CD4-positive, alpha-beta memory T cell (primary cell): ENCODE results near the gene RBM4. TPM values are rescaled to one million over a fixed set of nuclear protein-coding genes. Genes with fewer than 3 reads are reported as not detected.

Experiments used
- CTCF ChIA-PET: fragments of 350-600 bp; sonication (Branson Sonifier 250); formaldehyde crosslinking; loops from one replicate; lab custom pipeline; 2021; ENCODE audit warnings: inconsistent platforms; ENCODE audit not compliant: partially characterized antibody; lab: Charles Lee
- POLR2A ChIA-PET: fragments of 350-600 bp; sonication (Branson Sonifier 250); formaldehyde crosslinking; loops from one replicate; lab custom pipeline; 2021; ENCODE audit not compliant: partially characterized antibody; lab: Charles Lee
- DNase-seq, 5 donors: peaks; one replicate each; pipeline versions ENCODE4 v3.0.0 to v3.0.0-alpha.2; 2020 to 2022; ENCODE audit warnings: mixed read lengths in 1 of 5
- H3K27ac ChIP-seq: one replicate; pipeline ENCODE4 v1.7.0; 2013; ENCODE audit warnings: low read depth, low read length
- H3K27me3 ChIP-seq: 2 replicates; pipeline ENCODE4 v1.7.0; 2013; ENCODE audit warnings: mild to moderate bottlenecking, low read length, moderate library complexity; ENCODE audit not compliant: insufficient read depth
- H3K36me3 ChIP-seq: 2 replicates; pipeline ENCODE4 v1.7.0; 2013; ENCODE audit warnings: mild to moderate bottlenecking, low read length, moderate library complexity; ENCODE audit not compliant: insufficient read depth
- H3K4me1 ChIP-seq: 2 replicates; pipeline ENCODE4 v1.7.0; 2013; ENCODE audit warnings: mild to moderate bottlenecking, low read length, moderate library complexity; ENCODE audit not compliant: insufficient read depth
- H3K4me3 ChIP-seq, 2 donors: one replicate each; pipeline ENCODE4 v1.7.0; 2013; ENCODE audit warnings: low read length in 2 of 2, mild to moderate bottlenecking in 1 of 2
- H3K9me3 ChIP-seq, 2 donors: one replicate each; pipeline ENCODE4 v1.7.0; 2013; ENCODE audit warnings: low read length in 2 of 2, control low read depth in 1 of 2; ENCODE audit not compliant: control insufficient read depth in 1 of 2
- H3K27ac Mint-ChIP-seq, 7 donors: one replicate each; pipeline ENCODE4 v1.8.0; 2020 to 2021; ENCODE audit warnings: mixed read lengths in 7 of 7, mild to moderate bottlenecking in 6 of 7, inconsistent platforms in 3 of 7, moderate library complexity in 3 of 7
- H3K27me3 Mint-ChIP-seq, 2 donors: one replicate each; pipeline ENCODE4 v1.8.0; 2020 to 2021; ENCODE audit warnings: mixed read lengths in 2 of 2
- H3K36me3 Mint-ChIP-seq, 2 donors: one replicate each; pipeline ENCODE4 v1.8.0; 2020 to 2021; ENCODE audit warnings: mixed read lengths in 2 of 2, inconsistent platforms in 1 of 2, mild to moderate bottlenecking in 1 of 2
- H3K4me1 Mint-ChIP-seq, 4 donors: one replicate each; pipeline ENCODE4 v1.8.0; 2020 to 2021; ENCODE audit warnings: mixed read lengths in 4 of 4, mild to moderate bottlenecking in 1 of 4
- H3K4me3 Mint-ChIP-seq, 8 donors: one replicate each; pipeline ENCODE4 v1.8.0; 2020 to 2021; ENCODE audit warnings: mixed read lengths in 8 of 8, mild to moderate bottlenecking in 7 of 8, moderate library complexity in 6 of 8, inconsistent platforms in 3 of 8
- H3K9me3 Mint-ChIP-seq, 8 donors: one replicate each; pipeline ENCODE4 v1.8.0; 2020 to 2021; ENCODE audit warnings: mixed read lengths in 8 of 8, mild to moderate bottlenecking in 5 of 8, inconsistent platforms in 3 of 8, moderate library complexity in 1 of 8
- intact Hi-C: fragments of 100-400 bp; cut with micrococcal nuclease; formaldehyde crosslinking; loops from one replicate; pipeline ENCODE4 v1.15.1; 2023
- polyA plus RNA-seq, 2 donors: library from polyadenylated mRNA; unstranded; fragments of 300-500 nt; fragmentation: Illumina TruSeq; gene quantifications; one replicate each; pipeline ENCODE4 v1.2.3, GENCODE V29; 2021
- total RNA-seq, 2 experiments: library from RNA; stranded (reverse); gene quantifications; one replicate each; pipeline ENCODE4 v1.2.3, GENCODE V29; 2021

RBM4 gene
- total and polyA plus RNA-seq, 4 experiments from 2014 or later = 183 to 231 (median 201) TPM

DNA sequence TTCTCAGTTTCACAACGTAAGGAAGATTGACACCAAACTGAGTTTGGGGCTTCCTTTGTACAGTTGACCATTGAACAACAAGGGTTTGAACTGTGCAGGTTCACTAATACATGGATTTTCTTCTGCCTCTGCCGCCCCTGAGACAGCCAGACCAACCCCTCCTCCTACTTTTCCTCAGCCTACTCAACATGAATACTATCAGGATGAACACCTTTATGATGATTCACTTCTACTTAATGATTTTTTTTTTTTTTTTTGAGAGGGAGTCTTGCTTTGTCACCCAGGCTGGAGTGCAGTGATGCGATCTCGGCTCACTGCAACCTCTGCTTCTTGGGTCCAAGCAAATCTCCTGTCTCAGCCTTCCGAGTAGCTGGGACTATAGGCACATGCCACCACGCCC, 14.6 kb downstream of the RBM4 start:
- Mint-ChIP-seq H3K9me3 (no peaks in the 10 kb centered on the region), H3K36me3 (peaks cover 15 to 49% of the 10 kb centered on the region in 2 donors), H3K4me3 (no peak overlapping the region), H3K4me1 (peaks cover 19 to 45% (median 32%) of the 10 kb centered on the region in 4 donors), H3K27me3 (no peaks in the 10 kb centered on the region), H3K27ac (peak overlapping the region in 6 of 7 donors; percentile 5 to 73 (median 58))
- DNase-seq = no peak
- Histone ChIP-seq H3K4me1 (peaks cover 16% of the 10 kb centered on the region), H3K36me3 (peaks cover 25% of the 10 kb centered on the region), H3K9me3 (no peaks in the 10 kb centered on the region), H3K27ac (no peak overlapping the region), H3K4me3 (no peak overlapping the region), H3K27me3 (no peaks in the 10 kb centered on the region)
- intact Hi-C loops = no loop called here
- CTCF ChIA-PET = interaction anchor here (0.7 kb wide), 1 partner anchor 10 kb away, joined by 3 read pairs; no protein-coding TSS in a partner anchor
- POLR2A ChIA-PET = interaction anchor here (1.2 to 3.2 kb wide), 6 partner anchors 9 to 36 kb away, joined by 3 to 19 read pairs (median 6); partner anchors contain the start of genes RBM14, RBM4 and RBM4B

DNA sequence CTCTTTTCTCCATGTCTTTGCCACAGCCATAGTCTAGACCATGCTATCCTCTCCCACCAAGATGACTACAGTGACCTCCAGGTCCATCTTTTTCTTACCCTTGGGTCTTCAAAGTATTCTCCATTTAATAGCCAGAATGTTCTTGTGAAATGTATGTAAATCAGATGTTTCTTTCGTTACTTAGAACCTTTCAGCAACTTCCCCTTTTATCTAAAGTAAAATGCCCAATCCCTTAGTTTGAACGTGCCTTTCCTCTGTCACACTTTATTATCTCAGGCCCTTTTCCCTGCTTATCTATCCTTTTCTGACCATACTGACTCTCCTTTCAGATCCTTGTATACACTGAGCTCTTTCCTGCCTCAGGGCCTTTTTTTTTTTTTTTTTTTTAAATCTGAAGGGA, 21.3 kb downstream of the RBM4 start:
- Mint-ChIP-seq H3K4me3 (no peak overlapping the region), H3K36me3 (peaks cover 21 to 39% of the 10 kb centered on the region in 2 donors), H3K4me1 (peaks cover 10 to 22% (median 12%) of the 10 kb centered on the region in 4 donors), H3K27ac (peak overlapping the region in 5 of 7 donors; percentile 3 to 74 (median 63)), H3K27me3 (no peaks in the 10 kb centered on the region), H3K9me3 (no peaks in the 10 kb centered on the region)
- Histone ChIP-seq H3K27me3 (no peaks in the 10 kb centered on the region), H3K27ac (no peak overlapping the region), H3K4me3 (no peak overlapping the region), H3K36me3 (peaks cover 21% of the 10 kb centered on the region), H3K9me3 (no peaks in the 10 kb centered on the region), H3K4me1 (no peaks in the 10 kb centered on the region)
- intact Hi-C loops = no loop called here
- ChIA-PET POLR2A (interaction anchor here (0.6 to 1.5 kb wide), 4 partner anchors 10 to 43 kb away, joined by 3 to 5 read pairs (median 4); partner anchors contain the start of genes RBM14 and RBM4), CTCF (interaction anchor here (0.7 to 0.9 kb wide), 5 partner anchors 13 to 463 kb away, joined by 3 to 5 read pairs (median 3); no protein-coding TSS in a partner anchor)
- no peak for DNase-seq

DNA sequence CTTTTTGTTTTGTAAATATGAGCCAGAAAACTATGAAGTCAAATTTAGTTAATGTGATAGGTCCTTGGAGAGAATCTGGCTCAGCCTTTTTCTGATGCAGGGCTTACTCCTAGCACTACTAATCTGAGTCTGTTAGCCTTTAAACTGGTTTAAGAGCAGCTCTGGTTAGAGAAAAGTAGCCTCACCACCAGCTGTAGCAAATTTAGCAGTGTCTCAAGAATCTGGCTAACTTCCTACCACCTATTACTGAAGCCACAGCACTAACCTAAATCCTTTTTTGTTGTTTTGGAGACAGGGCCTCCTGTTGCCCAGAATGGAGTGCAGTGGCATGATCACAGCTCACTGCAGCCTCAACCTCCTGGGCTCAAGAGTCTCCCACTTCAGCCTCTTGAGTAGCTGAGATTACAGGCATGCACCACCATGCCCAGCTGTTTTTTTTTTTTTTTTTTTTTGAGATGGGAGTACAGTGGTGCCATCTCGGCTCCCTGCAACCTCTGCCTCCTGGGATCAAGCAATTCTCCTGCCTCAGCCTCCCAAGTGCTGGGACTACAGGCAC, 25.3 kb downstream of the RBM4 start:
- Mint-ChIP-seq H3K4me3 (no peak overlapping the region), H3K27ac (peak overlapping the region in 2 of 7 donors; percentile 41 to 46), H3K27me3 (no peaks in the 10 kb centered on the region), H3K36me3 (peaks cover 30 to 62% of the 10 kb centered on the region in 2 donors), H3K9me3 (no peaks in the 10 kb centered on the region), H3K4me1 (peaks cover 19 to 34% (median 22%) of the 10 kb centered on the region in 4 donors)
- Histone ChIP-seq H3K4me3 (no peak overlapping the region), H3K4me1 (no peaks in the 10 kb centered on the region), H3K27ac (no peak overlapping the region), H3K27me3 (no peaks in the 10 kb centered on the region), H3K9me3 (no peaks in the 10 kb centered on the region), H3K36me3 (peaks cover 34% of the 10 kb centered on the region)
- POLR2A ChIA-PET = interaction anchor here (1.2 kb wide), 1 partner anchor 11 kb away, joined by 3 read pairs; no protein-coding TSS in a partner anchor
- intact Hi-C loops = no loop called here
- no peak for DNase-seq
- CTCF ChIA-PET = interaction anchor here (1.1 to 2.5 kb wide), 6 partner anchors 11 to 86 kb away, joined by 3 to 10 read pairs (median 4); partner anchors contain the start of genes RBM4 and RBM4B

DNA sequence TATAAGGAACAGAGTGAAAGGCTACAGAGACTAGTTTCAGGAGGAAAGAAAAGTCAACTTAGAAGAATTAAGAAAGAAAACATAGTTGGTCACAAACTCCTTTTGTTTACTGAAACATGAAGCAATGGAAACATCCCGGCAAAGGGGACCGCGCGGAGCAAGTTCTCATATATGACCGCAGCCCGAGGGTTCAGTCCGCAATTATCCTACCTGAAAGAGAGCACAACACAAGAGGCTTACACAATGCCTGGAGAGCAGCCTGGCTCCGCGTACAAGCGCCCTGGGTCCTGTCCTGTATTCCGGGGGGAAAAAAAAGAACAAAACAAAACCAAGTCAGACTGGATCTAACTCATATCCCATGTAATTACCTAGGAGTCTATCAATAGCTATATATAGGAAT, 26.9 kb downstream of the RBM4 start:
- Mint-ChIP-seq H3K36me3 (peaks cover 26 to 65% of the 10 kb centered on the region in 2 donors), H3K4me3 (no peak overlapping the region), H3K27me3 (no peaks in the 10 kb centered on the region), H3K9me3 (peaks cover 0 to 2% (median 0%) of the 10 kb centered on the region in 8 donors), H3K4me1 (peaks cover 22 to 36% (median 27%) of the 10 kb centered on the region in 4 donors), H3K27ac (peak overlapping the region in 4 of 7 donors; percentile 10 to 58 (median 55))
- ChIA-PET CTCF (interaction anchor here (1.3 to 2.5 kb wide), 2 partner anchors 48 to 88 kb away, joined by 3 to 10 read pairs; no protein-coding TSS in a partner anchor), POLR2A (interaction anchor here (0.9 kb wide), 1 partner anchor 11 kb away, joined by 3 read pairs; no protein-coding TSS in a partner anchor)
- H3K9me3 ChIP-seq = no peaks in the 10 kb centered on the region
- H3K27ac ChIP-seq = no peak overlapping the region
- intact Hi-C loops = no loop called here
- H3K4me3 ChIP-seq = no peak overlapping the region
- peaks cover 27% of the 10 kb centered on the region for H3K36me3 ChIP-seq
- no peaks in the 10 kb centered on the region for H3K27me3 ChIP-seq
- no peak for DNase-seq
- no peaks in the 10 kb centered on the region for H3K4me1 ChIP-seq

DNA sequence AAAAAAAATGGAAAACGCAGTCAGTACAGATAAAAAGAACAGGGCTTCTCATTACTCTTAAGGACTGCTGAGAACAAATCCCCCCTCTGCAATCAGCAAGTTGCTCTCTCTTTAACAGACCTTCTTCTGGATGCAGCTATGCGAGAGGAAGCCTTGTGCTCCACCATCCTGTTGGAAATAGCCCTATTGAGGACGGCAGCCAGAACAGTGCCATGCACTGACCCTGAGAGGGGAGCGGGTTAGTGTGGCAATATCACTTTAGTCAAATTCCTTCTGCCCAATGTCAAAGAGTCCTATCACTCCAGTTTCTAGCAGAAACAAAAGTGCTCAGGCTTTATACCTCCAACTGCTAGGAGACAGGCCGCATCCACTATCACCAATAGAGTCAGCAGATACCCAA, 32.3 kb downstream of the RBM4 start:
- H3K4me3 ChIP-seq = no peak overlapping the region
- CTCF ChIA-PET = interaction anchor here (1.0 kb wide), 1 partner anchor 91 kb away, joined by 3 read pairs; no protein-coding TSS in a partner anchor
- H3K4me3 Mint-ChIP-seq = no peak overlapping the region
- H3K27me3 Mint-ChIP-seq = no peaks in the 10 kb centered on the region
- H3K36me3 Mint-ChIP-seq = peaks cover 9 to 41% of the 10 kb centered on the region in 2 donors
- no peak overlapping the region for H3K27ac ChIP-seq
- POLR2A ChIA-PET = interaction anchor here (1.0 to 2.6 kb wide), 2 partner anchors 22 to 33 kb away, joined by 3 to 8 read pairs; partner anchors contain the start of gene RBM4
- intact Hi-C loops = loop anchor here (1.0 kb wide), 1 partner anchor 61 kb away; no protein-coding TSS in a partner anchor
- peaks cover 9% of the 10 kb centered on the region for H3K36me3 ChIP-seq
- H3K27me3 ChIP-seq = no peaks in the 10 kb centered on the region
- H3K9me3 Mint-ChIP-seq = peaks cover 0 to 2% (median 0%) of the 10 kb centered on the region in 8 donors
- H3K9me3 ChIP-seq = no peaks in the 10 kb centered on the region
- H3K4me1 Mint-ChIP-seq = peaks cover 25 to 63% (median 31%) of the 10 kb centered on the region in 4 donors
- H3K4me1 ChIP-seq = peaks cover 20% of the 10 kb centered on the region
- DNase-seq = no peak
- peak overlapping the region; percentile 24 to 79 (median 64) for H3K27ac Mint-ChIP-seq

DNA sequence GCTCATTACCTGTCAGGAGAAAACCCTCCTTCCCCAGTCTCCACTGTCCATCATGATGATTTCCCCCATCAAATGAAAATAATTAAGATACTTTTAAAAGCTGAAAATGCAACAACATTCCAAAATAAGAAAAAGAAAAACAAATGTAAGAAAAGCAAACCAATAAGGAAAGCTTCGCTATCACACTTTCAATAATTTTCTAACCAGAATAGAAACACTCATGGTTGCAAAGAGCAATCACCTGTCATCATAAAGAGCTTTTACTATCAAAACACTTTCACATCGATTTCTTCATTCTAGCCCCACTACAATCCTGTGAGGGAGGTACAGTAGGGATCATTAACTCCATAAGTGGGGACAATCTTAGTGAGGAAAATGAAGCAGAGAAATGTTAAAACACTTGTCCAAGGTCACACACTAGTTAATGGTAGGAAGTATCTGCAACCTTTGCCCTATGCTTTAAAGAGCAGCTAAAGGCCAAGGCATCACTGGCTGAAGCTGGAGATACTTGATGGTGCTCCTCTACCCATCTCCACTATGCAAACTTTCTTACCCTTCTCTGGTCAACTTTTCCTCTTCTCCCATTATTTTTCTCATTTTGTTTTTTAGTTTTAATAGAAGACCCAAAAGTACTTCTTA, 36.6 kb downstream of the RBM4 start:
- Mint-ChIP-seq H3K27me3 (no peaks in the 10 kb centered on the region), H3K27ac (peak overlapping the region in 5 of 7 donors; percentile 39 to 98 (median 57)), H3K36me3 (peaks cover 0 to 26% of the 10 kb centered on the region in 2 donors), H3K4me1 (peaks cover 24 to 61% (median 38%) of the 10 kb centered on the region in 4 donors), H3K4me3 (peak overlapping the region in 3 of 8 donors; percentile 26 to 46 (median 41)), H3K9me3 (peaks cover 0 to 2% (median 0%) of the 10 kb centered on the region in 8 donors)
- Histone ChIP-seq H3K9me3 (no peaks in the 10 kb centered on the region), H3K36me3 (no peaks in the 10 kb centered on the region), H3K4me1 (peaks cover 34% of the 10 kb centered on the region), H3K27me3 (no peaks in the 10 kb centered on the region), H3K4me3 (no peak overlapping the region), H3K27ac (no peak overlapping the region)
- intact Hi-C loops = loop anchor here (5.0 kb wide), 2 partner anchors 253 to 363 kb away; partner anchors contain the start of gene NPAS4
- ChIA-PET CTCF (interaction anchor here (1.0 to 2.2 kb wide), 2 partner anchors 83 to 95 kb away, joined by 3 to 5 read pairs; partner anchors contain the start of gene CCDC87), POLR2A (interaction anchor here (0.8 to 1.4 kb wide), 3 partner anchors 37 to 163 kb away, joined by 3 to 6 read pairs (median 3); partner anchors contain the start of gene RBM4)
- no peak for DNase-seq
